ENCODE data around the gene KIF14.

- TF ChIP-seq, protein P1, sequence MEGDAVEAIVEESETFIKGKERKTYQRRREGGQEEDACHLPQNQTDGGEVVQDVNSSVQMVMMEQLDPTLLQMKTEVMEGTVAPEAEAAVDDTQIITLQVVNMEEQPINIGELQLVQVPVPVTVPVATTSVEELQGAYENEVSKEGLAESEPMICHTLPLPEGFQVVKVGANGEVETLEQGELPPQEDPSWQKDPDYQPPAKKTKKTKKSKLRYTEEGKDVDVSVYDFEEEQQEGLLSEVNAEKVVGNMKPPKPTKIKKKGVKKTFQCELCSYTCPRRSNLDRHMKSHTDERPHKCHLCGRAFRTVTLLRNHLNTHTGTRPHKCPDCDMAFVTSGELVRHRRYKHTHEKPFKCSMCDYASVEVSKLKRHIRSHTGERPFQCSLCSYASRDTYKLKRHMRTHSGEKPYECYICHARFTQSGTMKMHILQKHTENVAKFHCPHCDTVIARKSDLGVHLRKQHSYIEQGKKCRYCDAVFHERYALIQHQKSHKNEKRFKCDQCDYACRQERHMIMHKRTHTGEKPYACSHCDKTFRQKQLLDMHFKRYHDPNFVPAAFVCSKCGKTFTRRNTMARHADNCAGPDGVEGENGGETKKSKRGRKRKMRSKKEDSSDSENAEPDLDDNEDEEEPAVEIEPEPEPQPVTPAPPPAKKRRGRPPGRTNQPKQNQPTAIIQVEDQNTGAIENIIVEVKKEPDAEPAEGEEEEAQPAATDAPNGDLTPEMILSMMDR (IDR thresholded peaks at IDR 0.05; ENCODE audit: poor library complexity), result no peak
- no peak for TF ChIP-seq EZH2phosphoT487 (IDR thresholded peaks at IDR 0.05; ENCODE audit: low read depth, severe bottlenecking, unreplicated experiment)
Observed at GRCh38 chr1:200525090-200525987, 95.2 kb downstream of the KIF14 start.

All from hepatocyte (in vitro differentiated cells).